CD14-positive monocyte (primary cell): Measurements from ENCODE around the gene CHST7. TPM values are rescaled to one million over a fixed set of nuclear protein-coding genes. Genes with fewer than 3 reads are reported as not detected.

Source experiments
- DNase-seq, 3 donors: peaks; one replicate each; pipeline ENCODE4 v3.0.0-alpha.2; 2011 to 2022
- H2AFZ ChIP-seq: 2 replicates; pipeline ENCODE4 v1.6.0; 2012; ENCODE audit warnings: mild to moderate bottlenecking, low read depth, low read length, inconsistent platforms; ENCODE audit not compliant: insufficient read depth, poor library complexity, severe bottlenecking
- H3K27ac ChIP-seq, 2 donors: 1 replicate in 1 of 2; 2 replicates in 1 of 2; pipeline ENCODE4 v1.5.1; 2012 to 2013; ENCODE audit warnings: low read length in 2 of 2, control low read depth in 1 of 2, inconsistent platforms in 1 of 2, low read depth in 1 of 2, mild to moderate bottlenecking in 1 of 2
- H3K27me3 ChIP-seq, 2 donors: one replicate each; pipeline versions ENCODE4 v1.6.0 to v1.6.1; 2011 to 2013; ENCODE audit warnings: low read length in 2 of 2; ENCODE audit not compliant: control insufficient read depth in 2 of 2, insufficient read depth in 2 of 2
- H3K36me3 ChIP-seq, 2 donors: replicated peaks in 1 of 2; 1 replicate in 1 of 2; 2 replicates in 1 of 2; pipeline versions ENCODE4 v1.5.1 to v1.6.1; 2012 to 2013; ENCODE audit warnings: low read length in 2 of 2, control low read depth in 1 of 2, inconsistent platforms in 1 of 2, mild to moderate bottlenecking in 1 of 2; ENCODE audit not compliant: insufficient read depth in 2 of 2, control insufficient read depth in 1 of 2
- H3K4me1 ChIP-seq, 2 donors: 1 replicate in 1 of 2; 2 replicates in 1 of 2; pipeline versions ENCODE4 v1.5.1 to v1.6.1; 2012 to 2013; ENCODE audit warnings: low read length in 2 of 2, control low read depth in 1 of 2, inconsistent platforms in 1 of 2, mild to moderate bottlenecking in 1 of 2, moderate library complexity in 1 of 2; ENCODE audit not compliant: insufficient read depth in 2 of 2, control insufficient read depth in 1 of 2
- H3K4me2 ChIP-seq: replicated peaks from 2 replicates; pipeline ENCODE3; 2012; ENCODE audit warnings: low read length, moderate library complexity, mild to moderate bottlenecking; ENCODE audit not compliant: poor library complexity, severe bottlenecking; ENCODE audit errors: extremely low read depth
- H3K4me3 ChIP-seq, 3 experiments: fragments of 200-600 bp in 1 of 3; sonication (generic) in 1 of 3; replicated peaks in 1 of 3; 1 replicate in 2 of 3; 2 replicates in 1 of 3; pipeline ENCODE4 v1.5.1; 2011 to 2013; ENCODE audit warnings: low read length in 3 of 3, mild to moderate bottlenecking in 3 of 3, control low read depth in 2 of 3, low read depth in 2 of 3, inconsistent platforms in 1 of 3, moderate library complexity in 1 of 3
- H3K79me2 ChIP-seq: 2 replicates; pipeline ENCODE4 v1.6.0; 2012; ENCODE audit warnings: mild to moderate bottlenecking, control low read depth, inconsistent platforms, low read length, moderate library complexity; ENCODE audit not compliant: insufficient read depth
- H3K9ac ChIP-seq: 2 replicates; pipeline ENCODE4 v1.6.0; 2017; ENCODE audit warnings: low read length, mild to moderate bottlenecking; ENCODE audit not compliant: insufficient read depth, poor library complexity, severe bottlenecking
- H3K9me3 ChIP-seq, 2 donors: replicated peaks in 1 of 2; 1 replicate in 1 of 2; 2 replicates in 1 of 2; pipeline versions ENCODE4 v1.5.1 to v1.6.1; 2012 to 2013; ENCODE audit warnings: low read length in 2 of 2, control low read depth in 1 of 2; ENCODE audit not compliant: control insufficient read depth in 1 of 2, insufficient read depth in 1 of 2
- H4K20me1 ChIP-seq: 2 replicates; pipeline ENCODE4 v1.6.0; 2012; ENCODE audit warnings: mild to moderate bottlenecking, low read length, control low read depth, moderate library complexity; ENCODE audit not compliant: insufficient read depth
- H3K27ac Mint-ChIP-seq, 7 donors: one replicate each; pipeline ENCODE4 v1.8.0; 2020; ENCODE audit warnings: mild to moderate bottlenecking in 7 of 7, mixed read lengths in 7 of 7, moderate library complexity in 6 of 7, inconsistent platforms in 2 of 7
- H3K27me3 Mint-ChIP-seq, 3 donors: one replicate each; pipeline ENCODE4 v1.8.0; 2021 to 2022; ENCODE audit warnings: low read depth in 3 of 3, mild to moderate bottlenecking in 3 of 3, mixed read lengths in 3 of 3, moderate library complexity in 3 of 3, inconsistent platforms in 1 of 3
- H3K36me3 Mint-ChIP-seq, 2 donors: one replicate each; pipeline ENCODE4 v1.8.0; 2020; ENCODE audit warnings: mixed read lengths in 2 of 2, inconsistent platforms in 1 of 2, mild to moderate bottlenecking in 1 of 2
- H3K4me1 Mint-ChIP-seq: one replicate; pipeline ENCODE4 v1.8.0; 2020; ENCODE audit warnings: mild to moderate bottlenecking, mixed read lengths
- H3K4me3 Mint-ChIP-seq, 2 donors: one replicate each; pipeline ENCODE4 v1.8.0; 2020; ENCODE audit warnings: mild to moderate bottlenecking in 2 of 2, mixed read lengths in 2 of 2, moderate library complexity in 1 of 2
- H3K9me3 Mint-ChIP-seq, 7 donors: one replicate each; pipeline ENCODE4 v1.8.0; 2020 to 2022; ENCODE audit warnings: mixed read lengths in 7 of 7, mild to moderate bottlenecking in 6 of 7, moderate library complexity in 6 of 7, inconsistent platforms in 2 of 7
- WGBS: methylation state at CpG from one replicate; pipeline ENCODE4 v1.1.5; 2013; ENCODE audit warnings: missing lambda C conversion rate; ENCODE audit not compliant: insufficient coverage; 5-methylcytosine and 5-hydroxymethylcytosine counted together
- intact Hi-C, 2 donors: fragments of 100-400 bp; cut with micrococcal nuclease; formaldehyde crosslinking; loops; one replicate each; pipeline versions ENCODE4 v1.15.0 to v1.15.1; 2023
- polyA plus RNA-seq, 3 donors: library from polyadenylated mRNA; depleted of rRNA in 1 of 3; unstranded in 2 of 3; stranded (reverse) in 1 of 3; fragments of 300-500 nt in 2 of 3; fragments of >200 nt in 1 of 3; fragmentation: Illumina TruSeq in 2 of 3; gene quantifications; 1 replicate in 2 of 3; 2 replicates in 1 of 3; pipeline ENCODE4 v1.2.3, GENCODE V29; 2012 to 2021
- TF ChIP-seq, protein P1 (sequence below): fragments of 200-600 bp; IDR thresholded peaks from one replicate; pipeline ENCODE4 v1.8.0; 2022; ENCODE audit warnings: antibody characterized with exemption, mild to moderate bottlenecking

The CHST7 gene
- polyA plus RNA-seq, 3 donors, result 6.6 to 19.2 (median 8.3) TPM

GRCh38 chrX:46571423-46572339 lies 1.9 kb upstream of the CHST7 start:
- Histone ChIP-seq H3K4me2 (no peak overlapping the region), H3K9ac (no peak overlapping the region), H3K79me2 (no peaks in the 10 kb centered on the region), H2AFZ (no peak overlapping the region), H3K27me3 (peaks cover 0 to 7% of the 10 kb centered on the region in 2 donors), H3K4me3 (no peak overlapping the region), H3K4me1 (peaks cover 33 to 41% of the 10 kb centered on the region in 2 donors), H4K20me1 (no peaks in the 10 kb centered on the region), H3K36me3 (no peaks in the 10 kb centered on the region), H3K9me3 (peaks cover 0 to 5% of the 10 kb centered on the region in 2 donors), H3K27ac (no peak overlapping the region)
- no peak for DNase-seq
- intact Hi-C loops, result loop anchor here in 1 of 2 donors (10.0 kb wide), 1 partner anchor 53 kb away; no protein-coding TSS in a partner anchor
- TF ChIP-seq, protein P1, sequence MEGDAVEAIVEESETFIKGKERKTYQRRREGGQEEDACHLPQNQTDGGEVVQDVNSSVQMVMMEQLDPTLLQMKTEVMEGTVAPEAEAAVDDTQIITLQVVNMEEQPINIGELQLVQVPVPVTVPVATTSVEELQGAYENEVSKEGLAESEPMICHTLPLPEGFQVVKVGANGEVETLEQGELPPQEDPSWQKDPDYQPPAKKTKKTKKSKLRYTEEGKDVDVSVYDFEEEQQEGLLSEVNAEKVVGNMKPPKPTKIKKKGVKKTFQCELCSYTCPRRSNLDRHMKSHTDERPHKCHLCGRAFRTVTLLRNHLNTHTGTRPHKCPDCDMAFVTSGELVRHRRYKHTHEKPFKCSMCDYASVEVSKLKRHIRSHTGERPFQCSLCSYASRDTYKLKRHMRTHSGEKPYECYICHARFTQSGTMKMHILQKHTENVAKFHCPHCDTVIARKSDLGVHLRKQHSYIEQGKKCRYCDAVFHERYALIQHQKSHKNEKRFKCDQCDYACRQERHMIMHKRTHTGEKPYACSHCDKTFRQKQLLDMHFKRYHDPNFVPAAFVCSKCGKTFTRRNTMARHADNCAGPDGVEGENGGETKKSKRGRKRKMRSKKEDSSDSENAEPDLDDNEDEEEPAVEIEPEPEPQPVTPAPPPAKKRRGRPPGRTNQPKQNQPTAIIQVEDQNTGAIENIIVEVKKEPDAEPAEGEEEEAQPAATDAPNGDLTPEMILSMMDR, result no peak
- Mint-ChIP-seq H3K27ac (peak overlapping the region in 1 of 7 donors; percentile 8), H3K4me3 (no peak overlapping the region), H3K27me3 (peaks cover 3 to 21% (median 19%) of the 10 kb centered on the region in 3 donors), H3K4me1 (peaks cover 31% of the 10 kb centered on the region), H3K36me3 (peaks cover 0 to 1% of the 10 kb centered on the region in 2 donors), H3K9me3 (peaks cover 0 to 12% (median 2%) of the 10 kb centered on the region in 7 donors)
- WGBS, result 50% methylated on average over 1 of the region's 10 CpGs

- peak overlapping the region in 1 of 3 experiments; percentile 75 for H3K4me3 ChIP-seq
- H3K36me3 Mint-ChIP-seq, result peaks cover 0 to 1% of the 10 kb centered on the region in 2 donors
- TF ChIP-seq, protein P1, result peak; percentile 30
- peaks cover 6% of the 10 kb centered on the region for H4K20me1 ChIP-seq
- no peak overlapping the region for H3K9ac ChIP-seq
- peaks cover 33 to 41% of the 10 kb centered on the region in 2 donors for H3K4me1 ChIP-seq
- no peaks in the 10 kb centered on the region for H3K79me2 ChIP-seq
- peak overlapping the region in 5 of 7 donors; percentile 52 to 83 (median 70) for H3K27ac Mint-ChIP-seq
- peaks cover 3 to 22% (median 21%) of the 10 kb centered on the region in 3 donors for H3K27me3 Mint-ChIP-seq
- peak overlapping the region; percentile 79 to 84 for H3K4me3 Mint-ChIP-seq
- H3K4me1 Mint-ChIP-seq, result peaks cover 38% of the 10 kb centered on the region
- H3K36me3 ChIP-seq, result no peaks in the 10 kb centered on the region
- H3K9me3 Mint-ChIP-seq, result peaks cover 0 to 12% (median 2%) of the 10 kb centered on the region in 7 donors
- DNase-seq, result peak in 2 of 3 donors; percentile 43 to 58
- peak overlapping the region in 1 of 2 donors; percentile 33 for H3K27ac ChIP-seq
- peaks cover 0 to 7% of the 10 kb centered on the region in 2 donors for H3K27me3 ChIP-seq
- intact Hi-C loops, result loop anchor here in 1 of 2 donors (10.0 kb wide), 1 partner anchor 52 kb away; no protein-coding TSS in a partner anchor
- WGBS, result 72% methylated on average over 3 of the region's 5 CpGs
- H3K4me2 ChIP-seq, result peak overlapping the region; percentile 82
- H3K9me3 ChIP-seq, result peaks cover 0 to 5% of the 10 kb centered on the region in 2 donors
- no peak overlapping the region for H2AFZ ChIP-seq
Observed at GRCh38 chrX:46572340-46572936, 1.1 kb upstream of the CHST7 start.
